ENCODE measurements around the gene TMEM131L. TPM values are rescaled to one million over a fixed set of nuclear protein-coding genes. Genes with fewer than 3 reads are reported as not detected.
"Not testable (repeated sequence)": the region's sequence is repeated elsewhere in the genome, so short reads cannot be mapped to it uniquely, and the experiment has no call there.

Gene TMEM131L
- polyA plus RNA-seq (2012; ENCODE audit: low read depth, missing spikeins), result 50.3 TPM

- FAIRE-seq (peak; percentile 90), DNase-seq (ENCODE audit: insufficient read length, low spot score) (peak; percentile 66)
- peak; percentile 76 for TF ChIP-seq POLR2A (IDR thresholded peaks at IDR 0.05; ENCODE audit: low read depth, low read length)
- peak; percentile 84 for TF ChIP-seq POLR2AphosphoS5 (IDR thresholded peaks at IDR 0.05; ENCODE audit: low read depth, low read length)
- peak; percentile 64 for TF ChIP-seq SPI1 (IDR thresholded peaks at IDR 0.05; ENCODE audit: low read depth, low read length)
- peak; percentile 72; the same call in 1 of the 2 replicates for TF ChIP-seq TAF1 (IDR thresholded peaks at IDR 0.05; ENCODE audit: low read depth, low read length)
- TF ChIP-seq PAX5 (IDR thresholded peaks at IDR 0.05; ENCODE audit: insufficient read depth, low read length, severe bottlenecking), result no peak
- peak; percentile 46; the same call in 1 of the 2 replicates for TF ChIP-seq POU2F2 (IDR thresholded peaks at IDR 0.05; ENCODE audit: low read depth, low read length)
Observed at GRCh38 chr4:153466081-153466948, at the start of gene TMEM131L. Gene TMEM131L (plus strand): TSS chr4:153466360. CDS start chr4:153466398, 38 bp downstream.

DNA sequence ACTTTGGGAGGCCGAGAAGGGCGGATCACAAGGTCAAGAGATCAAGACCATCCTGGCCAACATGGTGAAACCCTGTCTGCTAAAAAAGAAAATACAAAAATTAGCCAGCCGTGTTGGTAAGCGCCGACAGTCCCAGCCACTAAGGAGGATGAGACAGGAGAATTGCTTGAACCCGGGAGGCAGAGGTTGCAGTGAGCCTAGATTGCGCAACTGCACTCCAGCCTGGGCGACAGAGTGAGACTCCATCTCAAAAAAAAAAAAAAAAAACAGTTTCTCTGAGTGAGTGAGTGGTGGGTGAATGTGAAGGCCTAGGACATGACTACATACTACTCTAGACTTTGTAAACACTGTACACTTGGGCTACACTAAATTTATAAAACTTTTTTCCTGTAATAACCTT is 49.7 kb upstream of the TMEM131L start:
- not testable (repeated sequence) for FAIRE-seq; DNase-seq (ENCODE audit: insufficient read length, low spot score)

GRCh38 chr4:153418121-153418520 is 48.0 kb upstream of the TMEM131L start:
- FAIRE-seq, result peak; percentile 80
- no peak for TF ChIP-seq POLR2AphosphoS5 (IDR thresholded peaks at IDR 0.05; ENCODE audit: low read depth, low read length)
- TF ChIP-seq POLR2A (IDR thresholded peaks at IDR 0.05; ENCODE audit: low read depth, low read length), result no peak
- TF ChIP-seq TAF1 (IDR thresholded peaks at IDR 0.05; ENCODE audit: low read depth, low read length), result no peak
- TF ChIP-seq PAX5 (IDR thresholded peaks at IDR 0.05; ENCODE audit: insufficient read depth, low read length, severe bottlenecking), result no peak
- TF ChIP-seq SPI1 (IDR thresholded peaks at IDR 0.05; ENCODE audit: low read depth, low read length), result no peak

GRCh38 chr4:153418558-153418957 is 47.6 kb upstream of the TMEM131L start:
- no peak for TF ChIP-seq POU2F2 (IDR thresholded peaks at IDR 0.05; ENCODE audit: low read depth, low read length)
- TF ChIP-seq POLR2AphosphoS5 (IDR thresholded peaks at IDR 0.05; ENCODE audit: low read depth, low read length), result no peak
- TF ChIP-seq PAX5 (IDR thresholded peaks at IDR 0.05; ENCODE audit: insufficient read depth, low read length, severe bottlenecking), result no peak
- no peak for TF ChIP-seq TAF1 (IDR thresholded peaks at IDR 0.05; ENCODE audit: low read depth, low read length)
- no peak for TF ChIP-seq POLR2A (IDR thresholded peaks at IDR 0.05; ENCODE audit: low read depth, low read length)
- no peak for TF ChIP-seq SPI1 (IDR thresholded peaks at IDR 0.05; ENCODE audit: low read depth, low read length)
- FAIRE-seq (no peak), DNase-seq (ENCODE audit: insufficient read length, low spot score) (no peak)

More at GRCh38 chr4:153418121-153418520, 48.0 kb upstream of the TMEM131L start:
- DNase-seq (ENCODE audit: insufficient read length, low spot score), result no peak

DNA sequence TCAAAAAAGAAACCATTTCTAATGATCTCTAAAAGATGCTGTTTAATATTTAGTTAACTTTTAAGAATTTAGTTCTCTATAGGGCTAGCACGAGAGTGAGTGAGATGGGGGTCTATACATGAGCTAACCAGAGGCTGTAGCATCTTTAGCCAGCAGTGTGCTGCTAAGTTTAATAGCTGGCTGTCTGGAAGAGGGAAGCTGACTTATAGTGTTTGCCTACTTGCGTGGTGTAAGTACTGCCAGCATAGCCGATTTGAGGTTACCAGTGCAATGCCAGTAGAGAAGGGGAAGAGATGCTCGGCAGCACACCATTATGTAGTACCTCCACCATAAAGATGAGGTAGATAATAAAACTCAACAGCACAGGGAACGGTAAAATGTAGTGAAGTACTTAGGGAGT is 47.1 kb upstream of the TMEM131L start:
- TF ChIP-seq SPI1 (IDR thresholded peaks at IDR 0.05; ENCODE audit: low read depth, low read length) (no peak), POU2F2 (IDR thresholded peaks at IDR 0.05; ENCODE audit: low read depth, low read length) (no peak), PAX5 (IDR thresholded peaks at IDR 0.05; ENCODE audit: insufficient read depth, low read length, severe bottlenecking) (no peak), TAF1 (IDR thresholded peaks at IDR 0.05; ENCODE audit: low read depth, low read length) (no peak), POLR2AphosphoS5 (IDR thresholded peaks at IDR 0.05; ENCODE audit: low read depth, low read length) (no peak), POLR2A (IDR thresholded peaks at IDR 0.05; ENCODE audit: low read depth, low read length) (no peak)
- DNase-seq (ENCODE audit: insufficient read length, low spot score) (no peak), FAIRE-seq (peak; percentile 92)

DNA sequence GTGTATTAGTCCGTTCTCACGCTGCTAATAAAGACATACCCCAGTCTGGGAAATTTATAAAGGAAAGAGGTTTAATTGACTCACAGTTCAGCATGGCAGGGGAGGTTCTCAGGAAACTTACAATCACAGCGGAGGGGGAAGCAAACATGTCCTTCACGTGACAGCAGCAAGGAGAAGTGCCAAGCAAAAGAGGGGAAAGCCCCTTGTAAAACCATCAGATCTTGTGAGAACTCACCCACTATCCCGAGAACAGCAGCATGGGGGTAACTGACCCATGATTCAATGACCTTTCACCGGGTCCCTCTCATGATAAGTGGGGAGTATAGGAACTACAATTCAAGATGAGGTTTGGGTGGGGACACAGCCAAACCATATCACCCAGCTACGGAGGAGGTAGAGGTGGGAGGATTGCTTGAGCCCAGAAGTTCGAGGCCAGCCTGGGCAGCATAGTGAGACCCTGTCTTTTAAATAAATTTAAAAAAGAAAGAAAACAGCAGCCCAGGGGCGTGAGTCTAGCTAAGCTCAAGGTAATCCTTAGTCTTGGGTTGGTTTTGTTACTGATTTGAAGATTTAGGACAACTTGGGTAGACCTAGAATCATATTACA is 46.4 kb upstream of the TMEM131L start:
- FAIRE-seq, result peak; percentile 41
- no peak for TF ChIP-seq TAF1 (IDR thresholded peaks at IDR 0.05; ENCODE audit: low read depth, low read length)
- peak; percentile 38; the same call in 1 of the 2 replicates for TF ChIP-seq SPI1 (IDR thresholded peaks at IDR 0.05; ENCODE audit: low read depth, low read length)
- DNase-seq (ENCODE audit: insufficient read length, low spot score), result no peak

DNA sequence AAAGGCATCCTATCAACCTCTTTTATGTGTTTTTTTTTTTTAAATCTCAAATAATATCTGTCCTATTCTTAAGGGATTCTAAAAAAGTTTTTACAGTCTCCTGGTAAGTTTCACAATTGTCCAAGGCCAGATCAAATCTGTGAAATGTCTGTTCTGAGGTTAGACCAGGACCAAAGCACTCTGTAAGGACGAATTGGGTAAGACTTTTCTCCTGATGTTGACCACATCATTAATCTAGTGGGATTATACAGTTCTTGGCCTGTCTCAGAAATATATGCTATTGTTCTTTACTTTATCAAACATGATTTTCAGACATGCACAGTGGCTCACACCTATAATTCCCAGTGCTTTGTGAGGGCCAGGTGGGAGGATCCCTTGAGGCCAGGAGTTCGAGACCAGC is 45.8 kb upstream of the TMEM131L start:
- DNase-seq (ENCODE audit: insufficient read length, low spot score), result no peak
- no peak for FAIRE-seq
- TF ChIP-seq POLR2AphosphoS5 (IDR thresholded peaks at IDR 0.05; ENCODE audit: low read depth, low read length) (no peak), TAF1 (IDR thresholded peaks at IDR 0.05; ENCODE audit: low read depth, low read length) (no peak), POU2F2 (IDR thresholded peaks at IDR 0.05; ENCODE audit: low read depth, low read length) (no peak), POLR2A (IDR thresholded peaks at IDR 0.05; ENCODE audit: low read depth, low read length) (no peak), SPI1 (IDR thresholded peaks at IDR 0.05; ENCODE audit: low read depth, low read length) (no peak)

DNA sequence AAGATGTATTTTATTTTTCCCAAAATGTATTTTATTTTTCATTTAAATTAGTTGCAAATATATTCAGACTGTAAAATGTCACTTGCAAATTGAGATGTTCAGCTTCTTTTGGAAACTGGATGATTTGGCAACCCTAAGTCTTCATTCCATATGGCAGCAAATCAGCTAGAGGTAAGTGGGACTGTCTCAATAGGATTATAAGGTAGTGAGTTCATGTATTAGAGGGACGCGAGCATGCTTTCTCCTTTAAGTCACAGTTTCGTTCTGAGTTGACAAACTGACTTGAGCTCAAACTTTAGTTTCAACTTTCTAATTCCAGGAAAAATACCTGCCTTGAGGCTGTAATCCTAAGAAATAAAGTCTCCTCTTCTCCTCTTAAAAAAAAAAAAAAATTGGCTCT is 44.2 kb upstream of the TMEM131L start:
- TF ChIP-seq POLR2AphosphoS5 (IDR thresholded peaks at IDR 0.05; ENCODE audit: low read depth, low read length) (no peak), PAX5 (IDR thresholded peaks at IDR 0.05; ENCODE audit: insufficient read depth, low read length, severe bottlenecking) (no peak), SPI1 (IDR thresholded peaks at IDR 0.05; ENCODE audit: low read depth, low read length) (no peak), TAF1 (IDR thresholded peaks at IDR 0.05; ENCODE audit: low read depth, low read length) (no peak), POLR2A (IDR thresholded peaks at IDR 0.05; ENCODE audit: low read depth, low read length) (no peak), POU2F2 (IDR thresholded peaks at IDR 0.05; ENCODE audit: low read depth, low read length) (no peak)
- FAIRE-seq (peak; percentile 97), DNase-seq (ENCODE audit: insufficient read length, low spot score) (no peak)

DNA sequence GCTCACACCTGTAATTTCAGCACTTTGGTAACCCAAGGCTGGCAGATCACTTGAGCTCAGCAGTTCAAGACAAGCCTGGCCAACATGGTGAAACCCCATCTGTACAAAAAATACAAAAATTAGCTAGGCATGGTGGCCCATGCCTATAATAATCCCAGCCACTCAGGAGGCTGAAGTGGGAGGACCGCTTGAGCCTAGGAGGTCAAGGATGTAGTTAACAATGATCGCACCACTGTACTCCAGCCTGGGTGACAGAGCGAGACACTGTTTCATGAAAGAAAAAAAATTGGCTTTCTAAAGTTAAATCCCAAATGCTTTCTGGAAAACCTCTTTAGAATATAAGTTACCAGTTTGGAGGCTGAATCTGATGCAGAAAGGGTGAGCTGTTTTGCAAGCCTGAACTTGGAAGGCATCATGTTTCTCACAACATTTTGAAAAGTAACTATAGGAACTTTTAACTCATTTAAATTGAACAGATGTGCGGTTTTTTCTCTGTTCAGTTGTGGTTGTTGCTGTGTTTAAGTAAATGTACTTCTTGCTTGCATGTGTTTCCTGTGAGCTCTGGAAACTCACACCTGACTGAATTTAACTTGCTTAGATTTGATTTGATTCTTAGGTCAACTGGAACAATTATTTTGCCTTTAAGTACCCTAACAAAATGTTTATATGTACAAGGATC is 39.8 kb upstream of the TMEM131L start:
- DNase-seq (ENCODE audit: insufficient read length, low spot score), result no peak
- peak; percentile 83 for FAIRE-seq

More for the DNA sequence above, 39.8 kb upstream of the TMEM131L start:
- 0 out of 2 replicates have a peak, but pooled peaks have one; percentile 14 for TF ChIP-seq POU2F2 (IDR thresholded peaks at IDR 0.05; ENCODE audit: low read depth, low read length)
- TF ChIP-seq POLR2AphosphoS5 (IDR thresholded peaks at IDR 0.05; ENCODE audit: low read depth, low read length), result no peak
- no peak for TF ChIP-seq POLR2A (IDR thresholded peaks at IDR 0.05; ENCODE audit: low read depth, low read length)
